Measurements from ENCODE around the gene ABL1.

Gene ABL1

GRCh38 chr9:130849356-130849755 lies 14.3 kb downstream of the ABL1 start:
- WGBS: 97% methylated on average over 9 of the region's 9 CpGs
- no peaks in the 10 kb centered on the region for H3K9me3 ChIP-seq (ENCODE audit: control insufficient read depth, low read length)
- peak overlapping the region; percentile 72 for H3K9ac ChIP-seq (ENCODE audit: low read length)
- H3K4ac ChIP-seq (ENCODE audit: low read depth in 1 of 2, low read length in 2 of 2): no peak overlapping the region
- no peak overlapping the region for H3K4me3 ChIP-seq (ENCODE audit: insufficient read depth in 1 of 2, low read depth in 1 of 2, low read length in 2 of 2)
- H3K14ac ChIP-seq (ENCODE audit: low read length in 2 of 2): no peak overlapping the region
- H2BK120ac ChIP-seq (ENCODE audit: low read depth, low read length): no peak overlapping the region
- H2BK5ac ChIP-seq (ENCODE audit: low read depth, low read length, poor library complexity, severe bottlenecking): no peak overlapping the region
- H2AK5ac ChIP-seq (ENCODE audit: low read length, severe bottlenecking): no peak overlapping the region
- H2BK12ac ChIP-seq (ENCODE audit: low read length in 2 of 2): no peak overlapping the region
- no peaks in the 10 kb centered on the region for H3K79me1 ChIP-seq (replicated peaks; ENCODE audit: low read length, poor library complexity, severe bottlenecking)
- no peaks in the 10 kb centered on the region for H3K27me3 ChIP-seq (ENCODE audit: control insufficient read depth in 1 of 2, insufficient read depth in 1 of 2, low read length in 2 of 2)
- H3K4me2 ChIP-seq (ENCODE audit: low read length, poor library complexity, severe bottlenecking): no peak overlapping the region
- H3K18ac ChIP-seq (ENCODE audit: low read depth in 1 of 2, low read length in 2 of 2): no peak overlapping the region
- no peak overlapping the region for H2BK15ac ChIP-seq (ENCODE audit: low read depth, poor library complexity, severe bottlenecking)
- H4K91ac ChIP-seq (ENCODE audit: low read length): no peak overlapping the region
- H3K36me3 ChIP-seq (ENCODE audit: control insufficient read depth in 1 of 2, insufficient read depth in 2 of 2, low read depth in 1 of 2, low read length in 2 of 2): peaks cover 6 to 18% of the 10 kb centered on the region in 2 experiments
- H4K8ac ChIP-seq (ENCODE audit: low read length): no peak overlapping the region
- peaks cover 30% of the 10 kb centered on the region for H3K4me1 ChIP-seq (ENCODE audit: control insufficient read depth, insufficient read depth, low read depth, low read length)
- H3K23ac ChIP-seq (ENCODE audit: low read length in 2 of 2): no peak overlapping the region
- DNase-seq: no peak
- H3K27ac ChIP-seq (ENCODE audit: low read length, poor library complexity, severe bottlenecking): peak overlapping the region; percentile 54
- no peak overlapping the region for H2AFZ ChIP-seq (ENCODE audit: low read depth, low read length)

- DNase-seq: no peak
- Histone ChIP-seq H3K18ac (ENCODE audit: low read depth in 1 of 2, low read length in 2 of 2) (no peak overlapping the region), H2BK12ac (ENCODE audit: low read length in 2 of 2) (no peak overlapping the region), H3K23ac (ENCODE audit: low read length in 2 of 2) (no peak overlapping the region), H3K14ac (ENCODE audit: low read length in 2 of 2) (no peak overlapping the region), H2BK120ac (ENCODE audit: low read depth, low read length) (no peak overlapping the region), H3K9me3 (ENCODE audit: control insufficient read depth, low read length) (no peaks in the 10 kb centered on the region), H2BK15ac (ENCODE audit: low read depth, poor library complexity, severe bottlenecking) (no peak overlapping the region), H2BK5ac (ENCODE audit: low read depth, low read length, poor library complexity, severe bottlenecking) (no peak overlapping the region), H4K8ac (ENCODE audit: low read length) (no peak overlapping the region), H3K4me1 (ENCODE audit: control insufficient read depth, insufficient read depth, low read depth, low read length) (peaks cover 24% of the 10 kb centered on the region), H3K27me3 (ENCODE audit: control insufficient read depth in 1 of 2, insufficient read depth in 1 of 2, low read length in 2 of 2) (no peaks in the 10 kb centered on the region), H3K4me3 (ENCODE audit: insufficient read depth in 1 of 2, low read depth in 1 of 2, low read length in 2 of 2) (no peak overlapping the region), H3K4ac (ENCODE audit: low read depth in 1 of 2, low read length in 2 of 2) (no peak overlapping the region), H3K4me2 (ENCODE audit: low read length, poor library complexity, severe bottlenecking) (no peak overlapping the region), H3K9ac (ENCODE audit: low read length) (peak overlapping the region; percentile 10), H3K79me1 (replicated peaks; ENCODE audit: low read length, poor library complexity, severe bottlenecking) (no peaks in the 10 kb centered on the region), H2AFZ (ENCODE audit: low read depth, low read length) (no peak overlapping the region), H2AK5ac (ENCODE audit: low read length, severe bottlenecking) (no peak overlapping the region), H4K91ac (ENCODE audit: low read length) (no peak overlapping the region), H3K36me3 (ENCODE audit: control insufficient read depth in 1 of 2, insufficient read depth in 2 of 2, low read depth in 1 of 2, low read length in 2 of 2) (peaks cover 21 to 49% of the 10 kb centered on the region in 2 experiments), H3K27ac (ENCODE audit: low read length, poor library complexity, severe bottlenecking) (no peak overlapping the region)
- WGBS: 97% methylated on average over 7 of the region's 7 CpGs
Observed at GRCh38 chr9:130852801-130853200, 17.7 kb downstream of the ABL1 start.

GRCh38 chr9:130854092-130854491 lies 19.0 kb downstream of the ABL1 start:
- H2BK120ac ChIP-seq (ENCODE audit: low read depth, low read length): no peak overlapping the region
- H2BK5ac ChIP-seq (ENCODE audit: low read depth, low read length, poor library complexity, severe bottlenecking): no peak overlapping the region
- peak; percentile 55 for DNase-seq
- WGBS: 60% methylated on average over 7 of the region's 8 CpGs
- H3K4me1 ChIP-seq (ENCODE audit: control insufficient read depth, insufficient read depth, low read depth, low read length): peaks cover 23% of the 10 kb centered on the region
- H2AFZ ChIP-seq (ENCODE audit: low read depth, low read length): no peak overlapping the region
- H3K27me3 ChIP-seq (ENCODE audit: control insufficient read depth in 1 of 2, insufficient read depth in 1 of 2, low read length in 2 of 2): no peaks in the 10 kb centered on the region
- H3K9ac ChIP-seq (ENCODE audit: low read length): peak overlapping the region; percentile 45
- H2AK5ac ChIP-seq (ENCODE audit: low read length, severe bottlenecking): no peak overlapping the region
- no peak overlapping the region for H3K4me2 ChIP-seq (ENCODE audit: low read length, poor library complexity, severe bottlenecking)
- H2BK15ac ChIP-seq (ENCODE audit: low read depth, poor library complexity, severe bottlenecking): no peak overlapping the region
- no peak overlapping the region for H4K8ac ChIP-seq (ENCODE audit: low read length)
- no peak overlapping the region for H3K18ac ChIP-seq (ENCODE audit: low read depth in 1 of 2, low read length in 2 of 2)
- no peak overlapping the region for H4K91ac ChIP-seq (ENCODE audit: low read length)
- no peaks in the 10 kb centered on the region for H3K9me3 ChIP-seq (ENCODE audit: control insufficient read depth, low read length)
- peaks cover 21 to 58% of the 10 kb centered on the region in 2 experiments for H3K36me3 ChIP-seq (ENCODE audit: control insufficient read depth in 1 of 2, insufficient read depth in 2 of 2, low read depth in 1 of 2, low read length in 2 of 2)
- no peak overlapping the region for H3K4ac ChIP-seq (ENCODE audit: low read depth in 1 of 2, low read length in 2 of 2)
- no peak overlapping the region for H2BK12ac ChIP-seq (ENCODE audit: low read length in 2 of 2)
- no peak overlapping the region for H3K4me3 ChIP-seq (ENCODE audit: insufficient read depth in 1 of 2, low read depth in 1 of 2, low read length in 2 of 2)
- H3K79me1 ChIP-seq (replicated peaks; ENCODE audit: low read length, poor library complexity, severe bottlenecking): no peaks in the 10 kb centered on the region
- no peak overlapping the region for H3K14ac ChIP-seq (ENCODE audit: low read length in 2 of 2)
- H3K27ac ChIP-seq (ENCODE audit: low read length, poor library complexity, severe bottlenecking): no peak overlapping the region
- H3K23ac ChIP-seq (ENCODE audit: low read length in 2 of 2): no peak overlapping the region

- Histone ChIP-seq H3K4ac (ENCODE audit: low read depth in 1 of 2, low read length in 2 of 2) (no peak overlapping the region), H2BK12ac (ENCODE audit: low read length in 2 of 2) (no peak overlapping the region), H3K18ac (ENCODE audit: low read depth in 1 of 2, low read length in 2 of 2) (no peak overlapping the region), H3K4me2 (ENCODE audit: low read length, poor library complexity, severe bottlenecking) (no peak overlapping the region), H4K91ac (ENCODE audit: low read length) (no peak overlapping the region), H3K36me3 (ENCODE audit: control insufficient read depth in 1 of 2, insufficient read depth in 2 of 2, low read depth in 1 of 2, low read length in 2 of 2) (peaks cover 24 to 58% of the 10 kb centered on the region in 2 experiments), H3K9ac (ENCODE audit: low read length) (peak overlapping the region; percentile 45), H2BK5ac (ENCODE audit: low read depth, low read length, poor library complexity, severe bottlenecking) (no peak overlapping the region), H3K4me3 (ENCODE audit: insufficient read depth in 1 of 2, low read depth in 1 of 2, low read length in 2 of 2) (no peak overlapping the region), H3K23ac (ENCODE audit: low read length in 2 of 2) (no peak overlapping the region), H2BK120ac (ENCODE audit: low read depth, low read length) (no peak overlapping the region), H3K9me3 (ENCODE audit: control insufficient read depth, low read length) (no peaks in the 10 kb centered on the region), H3K79me1 (replicated peaks; ENCODE audit: low read length, poor library complexity, severe bottlenecking) (no peaks in the 10 kb centered on the region), H3K27me3 (ENCODE audit: control insufficient read depth in 1 of 2, insufficient read depth in 1 of 2, low read length in 2 of 2) (no peaks in the 10 kb centered on the region), H3K4me1 (ENCODE audit: control insufficient read depth, insufficient read depth, low read depth, low read length) (peaks cover 25% of the 10 kb centered on the region), H2AK5ac (ENCODE audit: low read length, severe bottlenecking) (no peak overlapping the region), H3K27ac (ENCODE audit: low read length, poor library complexity, severe bottlenecking) (no peak overlapping the region), H2AFZ (ENCODE audit: low read depth, low read length) (no peak overlapping the region), H2BK15ac (ENCODE audit: low read depth, poor library complexity, severe bottlenecking) (peak overlapping the region; percentile 88), H4K8ac (ENCODE audit: low read length) (peak overlapping the region; percentile 61), H3K14ac (ENCODE audit: low read length in 2 of 2) (no peak overlapping the region)
- 97% methylated on average over 9 of the region's 9 CpGs for WGBS
- no peak for DNase-seq
Observed at GRCh38 chr9:130854835-130855234, 19.8 kb downstream of the ABL1 start.

All from mesenchymal stem cell (in vitro differentiated cells and primary cell).